IMR-90 (cell line): ENCODE results near the gene CASK. TPM values are rescaled to one million over a fixed set of nuclear protein-coding genes. Genes with fewer than 3 reads are reported as not detected.

ENCODE experiments used
- ATAC-seq: fragments of 200-7000 bp; cut with Tn5 transposase; 2 replicates; pipeline ENCODE4 v1.9.1; 2020; ENCODE audit warnings: low read depth, mild to moderate bottlenecking, moderate library complexity
- BruUV-seq: library from RNA; stranded (reverse); fragments of 400-500 nt; replicated peaks from 2 replicates; lab custom pipeline; 2021; lab: Mats Ljungman, UMichigan
- CTCF ChIA-PET: fragments of 300-600 bp; formaldehyde crosslinking; extraction: SDS; loops from one replicate; lab custom pipeline; 2021; ENCODE audit warnings: antibody characterized with exemption; lab: Yijun Ruan, JAX
- POLR2A ChIA-PET: fragments of 300-600 bp; sonication (Branson Sonifier 250); formaldehyde crosslinking; loops from one replicate; lab custom pipeline; 2022; ENCODE audit warnings: antibody characterized with exemption; ENCODE audit not compliant: unreplicated experiment; lab: Charles Lee
- DNase-seq: peaks from one replicate; pipeline ENCODE4 v3.0.0; 2013
- H2AFZ ChIP-seq: replicated peaks from 2 replicates; pipeline ENCODE3; 2013; ENCODE audit warnings: low read length, mild to moderate bottlenecking; ENCODE audit not compliant: poor library complexity
- H2AK5ac ChIP-seq: 2 replicates; pipeline ENCODE4 v1.6.1; 2013; ENCODE audit warnings: low read depth, low read length, inconsistent platforms
- H2AK9ac ChIP-seq: replicated peaks from 2 replicates; pipeline ENCODE3; 2013; ENCODE audit warnings: mild to moderate bottlenecking, low read depth, low read length, moderate library complexity; ENCODE audit not compliant: poor library complexity
- H2BK120ac ChIP-seq: 2 replicates; pipeline ENCODE4 v1.6.1; 2013; ENCODE audit warnings: low read depth, low read length, inconsistent platforms
- H2BK15ac ChIP-seq: 3 replicates; pipeline ENCODE4 v1.6.1; 2013; ENCODE audit warnings: low read depth, low read length, inconsistent platforms
- H2BK20ac ChIP-seq: 2 replicates; pipeline ENCODE4 v1.6.1; 2013; ENCODE audit warnings: low read depth, mild to moderate bottlenecking, inconsistent platforms, low read length, moderate library complexity
- H2BK5ac ChIP-seq: 2 replicates; pipeline ENCODE4 v1.6.1; 2013; ENCODE audit warnings: mild to moderate bottlenecking, low read depth, low read length, inconsistent platforms; ENCODE audit not compliant: poor library complexity, severe bottlenecking
- H3K14ac ChIP-seq: replicated peaks from 2 replicates; pipeline ENCODE4 v1.6.1; 2013; ENCODE audit warnings: low read depth, low read length, inconsistent platforms
- H3K18ac ChIP-seq: 2 replicates; pipeline ENCODE4 v1.6.1; 2013; ENCODE audit warnings: low read depth, low read length, control low read depth
- H3K23ac ChIP-seq: 2 replicates; pipeline ENCODE4 v1.6.1; 2013; ENCODE audit warnings: low read depth, low read length, inconsistent platforms
- H3K27ac ChIP-seq: 2 replicates; pipeline ENCODE4 v1.5.1; 2013; ENCODE audit warnings: mild to moderate bottlenecking, control low read depth, low read length; ENCODE audit not compliant: insufficient read depth
- H3K27me3 ChIP-seq: 2 replicates; pipeline ENCODE4 v1.6.1; 2013; ENCODE audit warnings: low read length; ENCODE audit not compliant: control insufficient read depth, insufficient read depth
- H3K36me3 ChIP-seq: 2 replicates; pipeline ENCODE4 v1.6.1; 2013; ENCODE audit warnings: low read length, mixed read lengths; ENCODE audit not compliant: control insufficient read depth, insufficient read depth
- H3K4ac ChIP-seq: 2 replicates; pipeline ENCODE4 v1.6.1; 2013; ENCODE audit warnings: low read depth, low read length, inconsistent platforms
- H3K4me1 ChIP-seq: 2 replicates; pipeline ENCODE4 v1.6.1; 2013; ENCODE audit warnings: low read length, mixed read lengths; ENCODE audit not compliant: control insufficient read depth, insufficient read depth
- H3K4me2 ChIP-seq: 2 replicates; pipeline ENCODE4 v1.6.1; 2013; ENCODE audit warnings: low read depth, mild to moderate bottlenecking, control low read depth, low read length, moderate library complexity
- H3K4me3 ChIP-seq: 2 replicates; pipeline ENCODE4 v1.5.1; 2013; ENCODE audit warnings: low read depth, mild to moderate bottlenecking, control low read depth, low read length, moderate library complexity; ENCODE audit not compliant: insufficient read depth
- H3K56ac ChIP-seq: 2 replicates; pipeline ENCODE4 v1.6.1; 2013; ENCODE audit warnings: low read length, inconsistent platforms; ENCODE audit not compliant: insufficient read depth; ENCODE audit errors: extremely low read depth
- H3K79me1 ChIP-seq, 2 experiments: 2 replicates each; pipeline ENCODE4 v1.6.1; 2013; ENCODE audit warnings: low read length in 2 of 2, inconsistent platforms in 1 of 2, low read depth in 1 of 2
- H3K9ac ChIP-seq: 2 replicates; pipeline ENCODE4 v1.6.1; 2013; ENCODE audit warnings: low read depth, low read length, control low read depth
- H3K9me1 ChIP-seq: 2 replicates; pipeline ENCODE4 v1.6.1; 2013; ENCODE audit warnings: low read length, inconsistent platforms; ENCODE audit not compliant: insufficient read depth
- H3K9me3 ChIP-seq: 2 replicates; pipeline ENCODE4 v1.6.1; 2013; ENCODE audit warnings: low read length; ENCODE audit not compliant: control insufficient read depth, insufficient read depth
- H4K20me1 ChIP-seq: 2 replicates; pipeline ENCODE4 v1.6.1; 2013; ENCODE audit warnings: low read length, inconsistent platforms; ENCODE audit not compliant: insufficient read depth
- H4K5ac ChIP-seq: 2 replicates; pipeline ENCODE4 v1.6.1; 2013; ENCODE audit warnings: mild to moderate bottlenecking, low read depth, low read length, control low read depth
- H4K8ac ChIP-seq, 2 experiments: 2 replicates each; pipeline ENCODE4 v1.6.1; 2013; ENCODE audit warnings: low read depth in 2 of 2, low read length in 2 of 2, control low read depth in 1 of 2, inconsistent platforms in 1 of 2
- H4K91ac ChIP-seq: 2 replicates; pipeline ENCODE4 v1.6.1; 2013; ENCODE audit warnings: low read depth, low read length, inconsistent platforms; ENCODE audit not compliant: insufficient read depth
- BHLHE40 ChIP-seq: fragments of 150-350 bp; IDR thresholded peaks from 2 replicates; pipeline ENCODE4 v1.6.1; 2016; ENCODE audit warnings: mild to moderate bottlenecking, low read depth, low read length
- CEBPB ChIP-seq: IDR thresholded peaks from 2 replicates; pipeline ENCODE4 v1.6.1; 2012; ENCODE audit warnings: low read depth, low read length, improper control_type of control experiment
- CHD1 ChIP-seq: IDR thresholded peaks from 2 replicates; pipeline ENCODE4 v1.6.1; 2012; ENCODE audit warnings: low read depth, low read length, improper control_type of control experiment
- CTCF ChIP-seq: conservative IDR thresholded peaks from 2 replicates; pipeline ENCODE4 v1.5.1; 2012; ENCODE audit warnings: mild to moderate bottlenecking, low read depth, low read length, improper control_type of control experiment
- ELK1 ChIP-seq: fragments of 150-350 bp; IDR thresholded peaks from 2 replicates; pipeline ENCODE4 v1.6.1; 2016; ENCODE audit warnings: low read depth, mild to moderate bottlenecking, low read length, moderate library complexity, borderline replicate concordance
- FOS ChIP-seq: fragments of 150-350 bp; IDR thresholded peaks from 2 replicates; pipeline ENCODE4 v1.6.1; 2016; ENCODE audit warnings: low read depth, low read length
- MAFK ChIP-seq: IDR thresholded peaks from 2 replicates; pipeline ENCODE4 v1.6.1; 2012; ENCODE audit warnings: low read depth, low read length, improper control_type of control experiment
- MAZ ChIP-seq: IDR thresholded peaks from 2 replicates; pipeline ENCODE4 v1.6.1; 2012; ENCODE audit warnings: low read depth, mild to moderate bottlenecking, low read length, improper control_type of control experiment, moderate library complexity, borderline replicate concordance
- MXI1 ChIP-seq: IDR thresholded peaks from 2 replicates; pipeline ENCODE4 v1.6.1; 2012; ENCODE audit warnings: low read depth, mild to moderate bottlenecking, low read length, moderate library complexity, borderline replicate concordance
- NFE2L2 ChIP-seq: fragments of 150-350 bp; IDR thresholded peaks from 2 replicates; pipeline ENCODE4 v1.6.1; 2016; ENCODE audit warnings: low read depth, mild to moderate bottlenecking, low read length
- POLR2A ChIP-seq: IDR thresholded peaks from 2 replicates; pipeline ENCODE4 v1.6.1; 2012; ENCODE audit warnings: mild to moderate bottlenecking, low read depth, low read length
- RAD21 ChIP-seq: IDR thresholded peaks from 2 replicates; pipeline ENCODE4 v1.6.1; 2012; ENCODE audit warnings: low read length, improper control_type of control experiment
- RCOR1 ChIP-seq: IDR thresholded peaks from 2 replicates; pipeline ENCODE4 v1.6.1; 2012; ENCODE audit warnings: mild to moderate bottlenecking, low read length, improper control_type of control experiment; ENCODE audit not compliant: insufficient replicate concordance
- RFX5 ChIP-seq: IDR thresholded peaks from 2 replicates; pipeline ENCODE4 v1.8.0; 2012; ENCODE audit warnings: low read depth, mild to moderate bottlenecking, low read length, moderate library complexity
- SMC3 ChIP-seq: fragments of 150-350 bp; IDR thresholded peaks from 2 replicates; pipeline ENCODE4 v1.6.1; 2016; ENCODE audit warnings: low read depth, mild to moderate bottlenecking, antibody characterized with exemption, low read length, moderate library complexity
- WGBS, 2 experiments: methylation state at CpG; one replicate each; pipeline versions ENCODE4 v1.1.5 to v1.1.7; 2013; ENCODE audit warnings: missing lambda C conversion rate in 2 of 2; ENCODE audit not compliant: insufficient read length in 1 of 2; ENCODE audit errors: extremely low coverage in 2 of 2; 5-methylcytosine and 5-hydroxymethylcytosine counted together
- dilution Hi-C: fragments of 300-500 bp; cut with HindIII; formaldehyde crosslinking; loops from one replicate; pipeline ENCODE4 v1.14.3; 2018; ENCODE audit warnings: low sequenced_read_pairs; ENCODE audit not compliant: unreplicated experiment
- in situ Hi-C: fragments of 300-500 bp; cut with MboI; formaldehyde crosslinking; loops from 3 replicates; pipeline ENCODE4 v1.14.3; 2019; ENCODE audit warnings: low sequenced_read_pairs, inconsistent platforms, mixed read lengths
- intact Hi-C: fragments of 100-400 bp; cut with micrococcal nuclease; formaldehyde crosslinking; loops from 2 replicates; pipeline ENCODE4 v1.10.0; 2022
- polyA plus RNA-seq, 3 experiments: library from polyadenylated mRNA; depleted of rRNA; stranded (reverse); fragments of >200 nt; gene quantifications; 2 replicates each; pipeline ENCODE4 v1.2.3, GENCODE V29; 2012; ENCODE audit warnings: low replicate concordance in 1 of 3
- total RNA-seq: library from RNA; depleted of rRNA; stranded (reverse); fragments of >200 nt; gene quantifications from 2 replicates; pipeline ENCODE4 v1.2.3, GENCODE V29; 2012
- TF ChIP-seq, protein P1 (sequence below): fragments of 150-350 bp; IDR thresholded peaks from 2 replicates; pipeline ENCODE4 v1.6.1; 2017; ENCODE audit warnings: mild to moderate bottlenecking, antibody characterized with exemption, low read length, low read depth

Gene CASK
- total and polyA plus RNA-seq, 2 of the 4 experiments (the other 2 are of a cell fraction), result 9.4 to 17.7 TPM

DNA sequence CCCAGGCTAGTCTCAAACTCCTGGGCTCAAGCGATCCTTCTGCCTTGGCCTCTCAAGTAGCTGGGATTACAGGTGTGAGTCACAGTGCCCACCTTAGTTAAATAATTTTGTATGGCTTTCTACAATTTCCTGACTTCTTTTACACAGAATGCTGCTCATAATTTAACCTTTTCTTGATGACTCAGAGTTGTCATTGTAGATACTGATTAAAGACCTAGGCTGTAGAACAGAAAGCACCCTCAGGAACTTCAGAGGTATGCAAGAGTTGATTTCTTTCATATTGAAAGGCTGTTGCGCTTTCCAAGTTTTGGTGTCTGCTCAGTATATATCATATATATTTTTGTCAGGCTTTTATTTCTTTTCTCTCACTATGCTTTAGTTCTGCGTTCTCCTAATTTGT lies 255.7 kb downstream of the CASK start:
- no peak overlapping the region for H2BK20ac ChIP-seq
- dilution Hi-C loops, result no loop called here
- ChIA-PET POLR2A (no interaction called here), CTCF (no interaction called here)
- H3K4me1 ChIP-seq, result no peaks in the 10 kb centered on the region
- H3K4ac ChIP-seq, result no peak overlapping the region
- no peaks in the 10 kb centered on the region for H3K36me3 ChIP-seq
- no peak overlapping the region for H4K91ac ChIP-seq
- H4K5ac ChIP-seq, result no peak overlapping the region
- H2AFZ ChIP-seq, result no peak overlapping the region
- no peak overlapping the region for H2AK9ac ChIP-seq
- no peaks in the 10 kb centered on the region for H3K79me1 ChIP-seq
- no peak overlapping the region for H4K8ac ChIP-seq
- no peak overlapping the region for H2BK120ac ChIP-seq
- H3K27ac ChIP-seq, result no peak overlapping the region
- no peaks in the 10 kb centered on the region for H3K9me3 ChIP-seq
- TF ChIP-seq ELK1, result no peak
- no peak for TF ChIP-seq BHLHE40
- TF ChIP-seq CEBPB, result no peak
- TF ChIP-seq NFE2L2, result no peak
- no peak for TF ChIP-seq CHD1
- no peak for TF ChIP-seq CTCF
- no peak for TF ChIP-seq SMC3
- no peak for TF ChIP-seq POLR2A
- TF ChIP-seq FOS, result no peak
- no peak for TF ChIP-seq RAD21
- no peak for TF ChIP-seq MXI1
- no peak for TF ChIP-seq MAFK
- TF ChIP-seq, protein P1, sequence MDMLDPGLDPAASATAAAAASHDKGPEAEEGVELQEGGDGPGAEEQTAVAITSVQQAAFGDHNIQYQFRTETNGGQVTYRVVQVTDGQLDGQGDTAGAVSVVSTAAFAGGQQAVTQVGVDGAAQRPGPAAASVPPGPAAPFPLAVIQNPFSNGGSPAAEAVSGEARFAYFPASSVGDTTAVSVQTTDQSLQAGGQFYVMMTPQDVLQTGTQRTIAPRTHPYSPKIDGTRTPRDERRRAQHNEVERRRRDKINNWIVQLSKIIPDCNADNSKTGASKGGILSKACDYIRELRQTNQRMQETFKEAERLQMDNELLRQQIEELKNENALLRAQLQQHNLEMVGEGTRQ, result no peak
- no peak for TF ChIP-seq RFX5
- TF ChIP-seq MAZ, result no peak
- TF ChIP-seq RCOR1, result no peak
- peaks cover 2% of the 10 kb centered on the region; the same call in 1 of the 2 replicates for H3K9me1 ChIP-seq
- no peak overlapping the region for H3K56ac ChIP-seq
- H3K27me3 ChIP-seq, result no peaks in the 10 kb centered on the region
- no peak overlapping the region for H3K14ac ChIP-seq
- in situ Hi-C loops, result no loop called here
- intact Hi-C loops, result no loop called here
- H2AK5ac ChIP-seq, result no peak overlapping the region
- ATAC-seq, result no peak
- no peak overlapping the region for H3K9ac ChIP-seq
- H2BK15ac ChIP-seq, result no peak overlapping the region
- H3K18ac ChIP-seq, result no peak overlapping the region
- no peak overlapping the region for H3K4me2 ChIP-seq
- H3K4me3 ChIP-seq, result no peak overlapping the region
- BruUV-seq, result no TSS peak
- H3K23ac ChIP-seq, result no peak overlapping the region
- no peaks in the 10 kb centered on the region for H4K20me1 ChIP-seq
- WGBS, 2 experiments, result no CpG with 5 or more reads among the region's 3 CpGs
- DNase-seq, result no peak
- H2BK5ac ChIP-seq, result no peak overlapping the region
